Progenitor cell of endocrine pancreas (in vitro differentiated cells): ENCODE measurements around the gene FN3KRP. TPM values are rescaled to one million over a fixed set of nuclear protein-coding genes. Genes with fewer than 3 reads are reported as not detected.

ENCODE experiments used
- DNase-seq: peaks from one replicate; pipeline ENCODE4 v3.0.0; 2021; ENCODE audit warnings: low spot score; ENCODE audit not compliant: unreplicated experiment
- H3K27ac Mint-ChIP-seq: 2 replicates; pipeline ENCODE4 v1.8.0; 2021; ENCODE audit warnings: mild to moderate bottlenecking, moderate library complexity, mixed read lengths
- H3K27me3 Mint-ChIP-seq: 2 replicates; pipeline ENCODE4 v1.8.0; 2021; ENCODE audit warnings: mixed read lengths
- H3K36me3 Mint-ChIP-seq: 2 replicates; pipeline ENCODE4 v1.8.0; 2022; ENCODE audit warnings: mixed read lengths; ENCODE audit not compliant: insufficient read depth
- H3K4me1 Mint-ChIP-seq: 2 replicates; pipeline ENCODE4 v1.8.0; 2021; ENCODE audit warnings: low read depth, mixed read lengths
- H3K4me3 Mint-ChIP-seq: 2 replicates; pipeline ENCODE4 v1.8.0; 2021; ENCODE audit warnings: low read depth, mild to moderate bottlenecking, moderate library complexity, mixed read lengths
- H3K9me3 Mint-ChIP-seq: 2 replicates; pipeline ENCODE4 v1.8.0; 2021; ENCODE audit warnings: low read depth, mixed read lengths
- total RNA-seq: library from RNA; stranded (reverse); gene quantifications from 2 replicates; pipeline ENCODE4 v1.2.1, GENCODE V29; 2021
- TF ChIP-seq, protein P1 (sequence below): fragments of 200-600 bp; sonication (generic); IDR thresholded peaks from one replicate; pipeline ENCODE4 v1.5.0; 2021; ENCODE audit warnings: antibody characterized with exemption, mild to moderate bottlenecking; ENCODE audit not compliant: unreplicated experiment

Gene FN3KRP
- total RNA-seq, 1 donor from 2014 or later: 34.2 TPM

GRCh38 chr17:82684228-82684841, 32.2 kb upstream of the FN3KRP start:
- no peak overlapping the region for H3K4me3 Mint-ChIP-seq
- no peak overlapping the region for H3K27ac Mint-ChIP-seq
- H3K36me3 Mint-ChIP-seq: peaks cover 9% of the 10 kb centered on the region
- peaks cover 9% of the 10 kb centered on the region for H3K9me3 Mint-ChIP-seq
- TF ChIP-seq, protein P1, sequence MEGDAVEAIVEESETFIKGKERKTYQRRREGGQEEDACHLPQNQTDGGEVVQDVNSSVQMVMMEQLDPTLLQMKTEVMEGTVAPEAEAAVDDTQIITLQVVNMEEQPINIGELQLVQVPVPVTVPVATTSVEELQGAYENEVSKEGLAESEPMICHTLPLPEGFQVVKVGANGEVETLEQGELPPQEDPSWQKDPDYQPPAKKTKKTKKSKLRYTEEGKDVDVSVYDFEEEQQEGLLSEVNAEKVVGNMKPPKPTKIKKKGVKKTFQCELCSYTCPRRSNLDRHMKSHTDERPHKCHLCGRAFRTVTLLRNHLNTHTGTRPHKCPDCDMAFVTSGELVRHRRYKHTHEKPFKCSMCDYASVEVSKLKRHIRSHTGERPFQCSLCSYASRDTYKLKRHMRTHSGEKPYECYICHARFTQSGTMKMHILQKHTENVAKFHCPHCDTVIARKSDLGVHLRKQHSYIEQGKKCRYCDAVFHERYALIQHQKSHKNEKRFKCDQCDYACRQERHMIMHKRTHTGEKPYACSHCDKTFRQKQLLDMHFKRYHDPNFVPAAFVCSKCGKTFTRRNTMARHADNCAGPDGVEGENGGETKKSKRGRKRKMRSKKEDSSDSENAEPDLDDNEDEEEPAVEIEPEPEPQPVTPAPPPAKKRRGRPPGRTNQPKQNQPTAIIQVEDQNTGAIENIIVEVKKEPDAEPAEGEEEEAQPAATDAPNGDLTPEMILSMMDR: no peak
- DNase-seq: no peak
- H3K4me1 Mint-ChIP-seq: peaks cover 6% of the 10 kb centered on the region
- no peaks in the 10 kb centered on the region for H3K27me3 Mint-ChIP-seq

DNA sequence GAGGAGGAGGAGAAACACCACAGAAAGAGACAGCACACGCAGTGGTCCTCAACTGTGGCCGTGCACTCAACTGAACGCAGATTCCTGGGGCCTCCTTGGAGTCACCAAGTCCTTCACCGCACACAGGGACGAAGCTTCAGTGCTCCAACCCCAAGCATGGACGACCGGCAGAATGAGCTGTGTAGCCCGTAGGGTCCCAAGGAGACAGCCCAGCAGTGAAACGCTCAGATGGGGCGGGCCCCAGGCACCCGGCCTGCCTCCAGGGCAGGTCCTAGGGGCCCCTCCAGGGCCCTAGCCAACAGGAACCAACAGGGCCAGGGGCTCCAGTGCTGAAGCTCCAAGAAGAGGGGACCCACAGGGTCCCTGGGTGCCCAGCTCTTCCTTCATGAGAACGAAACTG, 31.2 kb upstream of the FN3KRP start:
- Mint-ChIP-seq H3K4me3 (no peak overlapping the region), H3K27ac (no peak overlapping the region), H3K9me3 (peaks cover 9% of the 10 kb centered on the region), H3K36me3 (peaks cover 9% of the 10 kb centered on the region), H3K27me3 (no peaks in the 10 kb centered on the region), H3K4me1 (peaks cover 6% of the 10 kb centered on the region)
- no peak for DNase-seq
- TF ChIP-seq, protein P1: no peak

DNA sequence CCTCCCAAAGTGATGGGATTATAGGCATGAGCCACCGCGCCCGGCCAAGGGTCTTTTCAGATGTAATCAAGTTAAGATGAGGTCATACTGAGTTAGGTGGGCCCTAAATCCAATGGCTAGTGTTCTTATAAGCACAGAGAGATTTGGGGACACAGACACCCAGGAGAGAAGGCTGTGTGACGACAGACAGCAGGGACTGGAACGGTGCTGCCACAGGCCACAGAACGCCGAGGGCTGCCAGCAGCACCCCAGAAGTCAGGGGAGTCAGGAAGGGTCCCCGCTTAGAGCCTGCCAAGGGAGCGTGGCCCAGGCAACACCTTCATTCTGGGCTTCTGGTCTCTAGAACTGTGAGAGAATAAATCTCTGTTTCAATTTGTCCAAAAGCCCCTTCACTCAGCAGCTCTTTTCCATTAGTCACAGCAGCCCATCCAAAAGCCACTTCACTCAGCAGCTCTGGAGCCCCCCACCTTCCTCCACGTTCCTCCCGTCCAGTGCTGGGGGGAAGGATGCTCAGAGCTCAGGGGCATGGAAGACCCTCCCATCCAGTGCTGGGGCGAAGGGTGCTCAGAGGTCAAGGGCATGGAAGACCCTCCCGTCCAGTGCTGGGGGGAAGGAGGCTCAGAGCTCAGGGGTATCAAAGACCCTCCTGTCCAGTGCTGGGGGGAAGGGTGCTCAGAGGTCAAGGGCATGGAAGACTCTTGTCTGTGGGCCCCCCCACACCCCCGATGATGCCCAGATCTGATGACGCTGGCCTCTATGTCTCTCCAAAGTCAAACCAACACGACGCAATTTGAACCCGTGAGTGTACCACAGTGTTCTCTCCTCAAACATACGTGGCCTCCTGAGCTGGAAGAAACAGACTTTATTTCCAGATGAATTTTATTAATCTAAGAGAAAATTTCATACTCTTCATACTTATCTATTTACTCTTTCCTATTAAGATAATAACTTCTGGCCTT, 29.9 kb upstream of the FN3KRP start:
- H3K27ac Mint-ChIP-seq: peak overlapping the region; percentile 46

DNA sequence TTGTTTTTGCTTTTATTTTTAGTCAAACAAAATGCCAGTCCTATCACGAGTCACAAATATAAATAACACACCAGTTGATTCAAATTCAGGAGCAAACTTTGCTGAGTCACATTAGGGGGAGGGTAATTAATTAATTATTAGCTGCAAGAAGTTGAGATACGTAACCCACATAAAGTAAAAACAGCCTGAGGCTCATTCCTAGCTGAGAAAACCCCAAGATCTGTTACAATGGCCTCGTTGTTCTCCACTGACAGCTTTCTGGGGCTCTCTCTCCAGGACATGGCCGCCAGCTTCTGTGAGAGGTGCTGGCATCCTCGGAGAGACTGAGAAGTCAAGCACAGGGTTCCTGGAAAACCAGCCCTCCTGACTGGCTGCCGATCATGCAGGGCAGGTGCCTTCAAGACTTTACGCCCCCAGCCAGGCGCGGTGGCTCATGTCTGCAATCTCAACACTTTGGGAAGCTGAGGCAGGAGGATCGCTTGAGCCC, 29.1 kb upstream of the FN3KRP start:
- DNase-seq: no peak
- Mint-ChIP-seq H3K4me1 (peaks cover 6% of the 10 kb centered on the region), H3K4me3 (no peak overlapping the region)

More for the DNA sequence above, 29.9 kb upstream of the FN3KRP start:
- no peaks in the 10 kb centered on the region for H3K27me3 Mint-ChIP-seq
- peaks cover 6% of the 10 kb centered on the region for H3K4me1 Mint-ChIP-seq
- TF ChIP-seq, protein P1: no peak
- no peak overlapping the region for H3K4me3 Mint-ChIP-seq
- peaks cover 13% of the 10 kb centered on the region for H3K36me3 Mint-ChIP-seq
- DNase-seq: no peak
- H3K9me3 Mint-ChIP-seq: peaks cover 8% of the 10 kb centered on the region

DNA sequence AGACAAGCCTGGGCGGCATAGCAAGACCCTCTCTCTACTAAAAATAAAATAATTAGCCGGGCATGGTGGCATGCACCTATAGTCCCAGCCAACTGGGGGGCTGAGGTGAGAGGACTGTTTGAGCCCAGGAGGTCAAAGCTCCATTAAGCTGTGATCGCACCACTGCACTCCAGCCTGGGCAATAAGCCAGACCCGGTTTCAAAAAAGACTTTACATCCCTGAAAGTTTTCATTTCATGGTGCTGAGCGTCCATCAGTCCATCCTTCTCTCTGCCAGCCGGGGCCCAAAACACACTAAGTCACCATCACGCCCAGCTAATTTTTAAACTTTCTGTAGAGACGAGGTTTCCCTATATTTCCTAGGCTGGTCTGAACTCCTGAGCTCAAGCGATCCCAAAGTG, 28.6 kb upstream of the FN3KRP start:
- H3K36me3 Mint-ChIP-seq: peaks cover 5% of the 10 kb centered on the region
- peak overlapping the region; percentile 69 for H3K27ac Mint-ChIP-seq
- no peak overlapping the region for H3K4me3 Mint-ChIP-seq
- H3K9me3 Mint-ChIP-seq: no peaks in the 10 kb centered on the region
- no peak for DNase-seq
- TF ChIP-seq, protein P1: no peak
- no peaks in the 10 kb centered on the region for H3K27me3 Mint-ChIP-seq
- peaks cover 6% of the 10 kb centered on the region for H3K4me1 Mint-ChIP-seq

More for the DNA sequence above, 29.1 kb upstream of the FN3KRP start:
- peaks cover 5% of the 10 kb centered on the region for H3K36me3 Mint-ChIP-seq
- TF ChIP-seq, protein P1: no peak
- no peaks in the 10 kb centered on the region for H3K27me3 Mint-ChIP-seq
- peaks cover under 1% of the 10 kb centered on the region for H3K9me3 Mint-ChIP-seq
- H3K27ac Mint-ChIP-seq: peak overlapping the region; percentile 46
